GOT3 (cell line): ENCODE results near the gene C3orf22.

ENCODE experiments used
- DNase-seq: peaks from one replicate; lab custom pipeline; 2025; ENCODE audit warnings: mixed read lengths; lab: John Stamatoyannopoulos, UW

The C3orf22 gene

DNA sequence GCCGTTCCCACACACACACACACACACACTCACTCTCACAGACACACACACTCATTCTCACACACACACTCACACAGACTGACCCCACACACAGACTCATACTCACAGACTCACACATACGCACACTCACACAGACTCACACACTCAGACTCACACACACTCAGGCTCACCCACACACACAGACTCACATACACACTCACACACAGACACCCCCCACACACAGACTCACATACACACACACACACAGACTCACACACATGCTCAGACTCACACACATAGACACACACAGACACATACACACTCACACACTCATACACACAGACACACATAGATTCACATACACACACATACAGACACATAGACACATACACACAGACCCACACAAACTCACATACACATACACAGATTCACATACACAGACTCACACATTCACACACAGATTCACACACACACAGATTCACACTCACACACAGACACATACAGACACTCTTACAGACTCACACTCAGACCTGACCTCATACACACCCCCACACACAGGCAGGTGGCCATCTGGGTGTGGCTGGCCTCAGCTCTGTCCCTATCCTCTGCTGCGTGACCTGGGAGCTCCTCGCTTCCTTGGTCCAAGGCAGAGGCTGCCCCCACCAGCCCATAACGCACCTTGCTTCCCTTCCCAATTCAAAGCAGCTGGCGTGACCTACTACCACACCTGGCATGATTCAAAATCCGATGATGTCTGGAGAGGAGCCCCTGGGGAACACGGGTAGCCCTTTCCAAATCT, 1.9 kb downstream of the C3orf22 start:
- DNase-seq = no peak

DNA sequence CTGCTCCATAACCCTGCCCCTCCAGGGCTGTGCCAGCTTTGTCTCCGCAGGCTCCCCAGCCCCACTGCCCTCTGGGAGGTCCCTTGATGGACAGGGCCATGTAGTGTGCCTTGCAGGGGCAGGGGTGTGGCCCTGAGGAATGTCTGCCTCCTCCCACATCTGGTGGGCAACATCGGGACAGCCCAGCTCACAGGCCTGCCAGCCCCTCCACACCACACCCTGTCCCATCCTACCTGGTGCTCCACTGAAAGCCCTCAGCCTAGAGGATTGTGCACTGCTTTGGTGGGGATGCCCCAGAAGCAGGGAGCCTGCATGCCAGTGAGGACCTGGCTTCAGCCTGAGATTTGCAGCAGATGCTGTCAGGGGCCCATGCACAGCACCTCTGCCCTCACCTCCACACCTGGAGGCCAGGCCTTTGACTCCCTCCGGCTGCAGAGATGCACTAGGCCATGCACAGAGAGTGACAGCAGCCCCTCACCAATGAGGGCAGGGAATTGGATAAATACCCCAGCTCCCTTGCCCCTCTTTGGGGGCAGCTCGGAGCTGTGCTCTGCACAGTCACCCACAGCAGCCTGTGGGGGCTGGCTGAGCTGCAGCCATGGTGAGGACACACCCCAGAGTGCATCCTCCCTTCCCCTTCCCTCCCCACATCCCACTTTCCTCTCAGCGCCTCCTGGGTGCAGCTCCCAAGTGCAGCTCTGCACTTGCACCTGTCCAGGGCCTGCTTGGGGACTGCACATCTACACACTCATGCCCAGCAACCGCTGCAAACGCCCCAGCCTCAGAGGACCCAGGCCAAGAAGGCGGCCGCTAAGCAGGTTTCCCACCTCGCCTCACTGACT, 2.7 kb downstream of the C3orf22 start:
- no peak for DNase-seq

DNA sequence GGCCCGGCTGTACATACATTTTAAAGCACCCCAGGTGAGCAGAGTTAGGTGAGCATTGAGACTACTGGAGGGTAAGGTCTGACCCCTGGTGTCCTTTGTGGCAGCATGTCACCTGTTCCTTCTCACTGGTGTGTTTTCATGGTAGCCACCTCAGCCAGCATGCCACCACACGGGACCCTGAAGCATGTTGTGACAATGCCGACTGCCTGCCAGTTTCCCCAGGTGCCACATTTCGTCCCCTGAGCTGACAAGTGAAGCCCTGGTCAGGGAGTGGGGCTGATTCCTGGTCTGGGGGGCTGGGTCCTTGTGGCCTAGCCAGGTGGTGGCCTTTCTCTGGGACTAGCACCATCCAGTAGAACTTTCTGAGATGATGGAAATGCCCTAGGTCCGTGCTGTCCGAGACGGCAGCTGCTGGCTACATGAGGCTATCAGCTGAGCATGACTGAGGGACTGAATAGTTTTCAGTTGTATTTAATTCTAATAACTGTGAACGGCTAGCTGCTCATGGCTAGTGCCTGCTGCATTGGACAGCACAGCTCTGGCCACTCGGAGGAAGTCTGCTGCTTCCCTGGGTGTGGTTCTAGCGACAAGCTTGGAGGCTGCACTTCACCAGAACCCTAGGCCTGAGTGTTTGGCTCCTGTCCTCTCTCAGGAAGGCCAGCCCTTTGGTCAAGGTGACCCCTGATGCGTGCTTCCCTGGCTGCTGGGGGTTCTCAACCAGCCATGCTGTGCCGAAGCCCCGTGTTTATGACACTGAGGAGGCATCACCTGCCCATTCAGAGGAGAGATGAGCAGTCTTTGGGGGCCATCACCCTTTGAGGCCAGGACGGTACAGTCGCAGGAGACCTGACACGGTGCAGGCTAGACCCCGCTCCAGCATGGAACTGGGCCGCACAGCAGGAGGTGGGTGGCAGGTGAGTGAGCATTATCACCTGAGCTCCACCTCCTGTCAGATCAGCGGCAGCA, 3.9 kb downstream of the C3orf22 start:
- DNase-seq = no peak

DNA sequence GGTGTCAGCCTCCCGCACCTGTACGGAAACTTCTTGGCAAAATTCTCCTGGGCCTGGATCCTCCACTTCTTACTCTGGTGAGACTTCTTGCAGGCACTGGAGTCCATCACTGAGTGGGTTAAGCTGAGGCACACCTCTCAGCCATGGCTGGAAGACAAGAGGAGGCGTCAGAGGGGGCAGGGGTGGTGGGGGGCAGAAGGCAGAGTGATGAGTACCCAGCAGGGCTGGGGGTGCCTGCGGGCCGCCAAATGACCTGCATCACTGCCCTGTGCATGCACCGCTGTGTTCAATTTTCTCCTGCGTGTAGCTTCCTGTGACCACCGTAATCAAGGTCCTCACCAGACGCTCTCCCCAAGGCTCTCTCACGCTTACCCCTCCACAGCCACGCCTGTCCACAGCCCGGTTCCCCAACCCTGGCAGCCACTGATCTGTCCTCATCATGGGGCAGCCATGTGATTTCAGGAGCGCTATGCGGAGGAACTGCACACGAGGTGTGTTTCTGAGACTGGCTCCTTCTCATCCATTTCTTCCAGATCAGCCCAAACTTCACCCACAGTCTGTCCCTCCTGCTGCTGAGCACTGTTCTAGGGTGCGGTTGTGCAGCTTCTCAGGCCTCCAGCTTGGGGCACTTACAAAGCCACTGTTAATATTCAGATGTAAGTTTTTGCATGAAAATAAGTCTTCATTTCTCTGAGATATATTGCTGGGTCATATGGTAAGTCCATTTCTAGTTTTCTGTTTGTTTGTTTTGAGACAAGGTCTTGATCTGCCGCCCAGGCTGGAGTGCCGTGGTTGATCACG, 5.2 kb downstream of the C3orf22 start:
- no peak for DNase-seq

DNA sequence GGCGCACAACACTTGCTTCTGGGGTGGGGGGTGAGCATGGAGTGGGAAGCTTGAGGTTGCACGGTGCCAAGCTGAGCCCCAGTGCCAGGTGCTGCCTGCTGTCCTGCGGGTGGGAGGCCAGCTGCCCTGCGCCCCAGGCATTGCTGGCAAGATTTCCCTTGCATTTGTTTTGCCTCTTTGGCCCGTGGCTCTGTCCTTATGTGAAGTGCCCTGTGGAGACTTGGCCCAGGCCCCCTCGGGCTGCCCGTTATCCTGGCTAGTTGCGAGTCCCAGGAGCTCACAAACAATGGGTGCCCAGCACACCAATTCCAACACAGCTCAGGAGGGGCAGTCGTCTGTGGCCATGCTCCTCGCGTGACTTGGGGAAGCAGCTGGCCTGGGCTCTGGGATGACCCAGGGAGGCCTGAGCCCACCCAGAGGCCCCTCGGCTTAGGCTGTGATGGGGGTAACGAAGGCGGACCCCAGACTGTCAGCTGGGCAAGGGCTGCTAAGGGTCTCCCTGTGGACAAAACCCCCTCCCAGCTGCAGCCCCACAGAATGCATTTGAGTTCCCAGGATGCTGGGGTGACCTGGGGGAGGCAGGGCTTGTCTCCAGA, 5.9 kb downstream of the C3orf22 start:
- DNase-seq = no peak

DNA sequence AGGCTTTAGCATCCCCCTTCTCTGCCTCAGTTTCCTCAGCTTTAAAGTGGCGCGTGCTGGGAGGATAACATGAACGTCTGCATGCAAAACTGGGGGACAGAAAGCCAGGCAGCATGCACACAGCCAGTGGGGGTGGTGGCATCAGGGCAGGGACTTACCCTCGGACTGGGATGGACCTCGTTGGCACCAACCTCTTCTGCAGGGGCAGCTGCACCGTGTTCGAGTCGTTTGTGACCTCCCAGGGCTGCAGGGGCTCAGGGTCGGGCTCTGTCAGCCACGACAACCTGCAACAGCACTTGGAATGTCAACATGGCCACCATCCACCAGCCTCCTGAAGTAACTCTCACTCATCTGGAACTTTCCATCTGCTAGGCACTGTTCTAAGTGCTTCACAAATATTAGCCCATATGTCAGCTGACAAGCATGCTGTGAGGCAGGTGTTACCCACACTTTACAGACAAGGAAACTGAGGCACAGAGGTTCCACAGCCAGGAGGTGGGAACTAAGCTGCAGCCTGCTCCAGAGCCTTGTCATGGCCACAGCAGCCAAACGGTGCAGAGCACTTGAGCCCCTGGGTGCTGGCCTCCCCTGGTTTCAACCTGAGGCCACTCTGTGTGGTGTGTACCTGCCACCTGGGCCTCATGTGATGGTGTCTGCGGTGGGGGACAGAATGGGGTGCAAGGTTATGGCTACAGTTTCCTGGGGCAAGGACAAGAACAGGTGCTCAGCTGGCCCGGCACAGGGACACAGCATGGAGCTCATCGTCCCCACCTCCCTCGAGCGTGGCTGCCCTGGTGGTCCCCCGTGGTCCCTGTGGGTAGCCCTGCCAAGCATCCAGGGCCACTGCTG, 6.7 kb downstream of the C3orf22 start:
- DNase-seq = no peak

DNA sequence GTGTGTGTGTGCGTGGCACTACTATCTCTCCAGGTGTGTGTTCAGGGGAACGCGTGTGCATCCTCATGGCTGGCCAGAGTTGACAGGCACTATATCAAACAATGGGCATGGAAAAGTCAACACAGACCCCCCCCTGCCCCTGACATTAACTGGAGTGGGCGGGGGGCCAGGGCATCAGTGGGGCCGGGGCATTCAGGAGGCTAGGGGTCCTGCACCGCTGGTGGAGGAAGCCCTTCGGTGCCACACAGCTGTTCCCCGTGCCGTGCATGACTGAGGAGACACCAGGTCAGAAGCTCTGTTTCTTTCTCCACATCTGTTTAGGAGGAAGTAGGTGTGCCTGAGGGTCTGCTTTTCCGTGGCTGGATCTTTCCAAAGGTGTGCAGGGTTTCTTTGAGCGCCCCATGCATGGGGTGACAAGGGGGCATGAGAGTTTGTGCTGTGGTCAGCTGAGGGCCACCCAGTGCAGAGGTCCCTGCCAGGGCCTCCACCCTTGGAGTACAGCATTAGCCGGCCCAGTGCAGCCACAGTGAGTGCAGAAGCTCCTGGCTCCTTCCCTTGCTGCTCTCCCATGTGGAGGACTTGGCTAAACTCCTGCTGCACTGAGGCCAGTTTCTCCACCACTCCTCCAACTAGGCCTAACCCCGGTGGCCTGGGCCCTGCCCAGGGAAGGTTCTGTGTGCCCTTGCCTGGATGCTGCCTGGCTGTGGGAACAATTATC, 7.5 kb downstream of the C3orf22 start:
- DNase-seq = no peak

DNA sequence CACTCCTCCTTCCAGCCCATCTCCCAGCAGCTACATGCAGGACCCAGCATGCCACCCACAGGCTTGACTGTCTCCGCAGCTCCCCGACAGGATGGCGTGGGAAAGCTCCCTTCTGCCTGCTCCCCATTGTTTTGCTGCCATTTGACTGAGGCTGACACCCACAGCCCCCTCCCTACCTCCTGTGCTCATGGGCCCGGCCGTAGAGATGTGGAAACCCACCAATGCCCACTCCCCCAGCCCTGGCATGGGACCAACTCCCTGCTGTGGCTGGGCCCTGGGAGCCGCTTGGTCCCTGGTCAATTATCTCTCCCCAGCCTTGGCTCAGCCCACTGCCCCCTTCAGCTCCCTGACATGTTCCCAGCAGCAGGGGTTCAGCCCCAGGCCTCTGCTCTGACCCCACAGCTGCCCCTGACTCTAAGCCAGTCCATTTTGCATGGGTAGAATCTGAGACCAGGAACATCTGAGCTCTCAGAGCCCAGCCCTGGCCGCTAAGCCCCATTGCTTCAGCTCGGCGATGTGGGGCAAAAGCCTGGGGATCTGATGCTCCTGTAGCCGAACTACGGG, 8.2 kb downstream of the C3orf22 start:
- DNase-seq = no peak

DNA sequence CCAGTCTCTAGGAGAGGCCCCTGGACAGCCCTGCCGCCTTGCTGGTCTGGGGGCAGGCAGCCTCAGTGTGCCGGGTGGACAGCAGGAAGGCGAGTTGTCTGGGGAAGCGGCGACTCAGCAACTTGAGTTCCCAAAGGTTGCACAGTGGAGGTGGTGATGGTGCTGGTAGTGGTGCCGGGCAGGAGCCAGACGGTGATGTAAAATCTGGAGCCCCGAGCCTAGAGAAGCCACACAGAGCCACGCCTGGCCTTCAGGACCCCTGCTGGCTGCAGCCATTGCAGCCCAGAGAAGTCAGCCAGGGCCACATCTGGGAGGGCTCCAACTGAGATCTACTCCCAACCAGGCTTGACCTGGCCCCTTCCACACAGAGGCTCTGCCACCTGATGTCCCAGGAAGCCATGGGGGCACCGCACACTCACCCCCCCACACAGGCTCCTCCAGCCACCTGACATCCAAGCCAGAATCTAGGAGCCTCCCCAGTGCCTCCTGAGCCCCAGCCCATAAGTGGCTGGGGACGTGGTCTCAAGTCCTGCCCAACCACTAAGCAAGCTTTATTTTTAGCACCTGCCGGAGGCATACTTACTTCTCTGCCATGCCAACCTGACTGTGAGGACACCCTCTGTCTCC, 8.8 kb downstream of the C3orf22 start:
- DNase-seq = no peak

DNA sequence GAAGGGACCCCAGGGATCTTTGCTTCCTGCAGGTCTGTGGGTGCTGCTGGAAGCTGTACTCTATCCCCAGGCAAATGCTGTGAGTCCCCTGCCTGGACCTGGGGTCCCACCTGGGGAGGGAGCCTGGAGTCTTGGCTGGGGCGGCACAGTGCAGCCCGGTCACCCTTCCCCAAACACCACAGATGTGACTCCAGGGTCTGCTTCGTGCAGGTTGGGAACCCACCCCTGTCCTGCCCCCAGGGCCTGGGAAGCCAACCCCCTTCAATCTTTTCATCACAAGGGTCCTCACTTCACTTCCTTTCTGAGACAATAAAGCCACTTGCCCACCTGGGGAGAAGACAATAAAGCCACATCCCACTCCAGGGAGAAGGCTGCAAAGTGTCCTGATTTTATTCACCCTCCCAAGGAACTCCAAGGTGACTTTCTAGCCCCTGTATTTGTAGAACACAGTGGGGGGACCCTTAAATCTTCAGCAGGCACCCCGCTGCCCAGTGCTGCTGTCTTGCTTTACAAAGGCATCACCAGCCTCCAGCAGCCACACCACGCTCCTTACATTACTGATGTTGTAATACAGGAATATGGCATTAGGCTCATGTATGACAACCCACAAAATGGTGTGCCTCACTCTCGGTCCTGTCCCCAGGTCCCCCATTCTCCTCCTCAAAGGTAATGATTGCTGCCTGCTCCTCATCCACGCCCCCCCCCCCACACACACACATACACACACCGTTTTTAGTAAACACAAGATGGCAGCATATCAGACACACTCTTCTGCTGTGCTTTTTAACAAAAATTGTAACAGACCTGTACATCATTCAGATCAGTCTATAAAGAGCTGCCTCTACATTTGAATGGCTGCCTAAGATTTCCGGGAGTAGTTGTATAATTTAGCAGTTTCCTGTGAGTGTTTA, 9.9 kb downstream of the C3orf22 start:
- no peak for DNase-seq

DNA sequence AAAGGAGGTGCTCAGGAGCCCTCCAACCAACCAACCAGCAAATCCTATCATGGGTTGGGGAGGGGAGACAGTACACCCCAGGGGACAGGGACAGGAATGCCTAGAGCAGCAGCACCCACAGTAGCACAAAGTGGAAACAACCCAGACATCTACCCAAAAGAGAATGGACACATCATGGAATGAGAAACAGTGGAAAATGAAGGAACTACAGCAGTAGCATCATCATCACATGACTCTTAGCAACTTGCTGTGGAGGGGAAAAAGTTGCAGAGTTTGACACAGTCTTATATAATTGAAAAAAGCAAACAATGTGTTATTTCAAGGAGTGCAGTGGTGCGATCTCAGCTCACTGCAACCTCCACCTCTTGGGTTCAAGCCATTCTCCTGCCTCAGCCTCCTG, 11.0 kb downstream of the C3orf22 start:
- DNase-seq = no peak

DNA sequence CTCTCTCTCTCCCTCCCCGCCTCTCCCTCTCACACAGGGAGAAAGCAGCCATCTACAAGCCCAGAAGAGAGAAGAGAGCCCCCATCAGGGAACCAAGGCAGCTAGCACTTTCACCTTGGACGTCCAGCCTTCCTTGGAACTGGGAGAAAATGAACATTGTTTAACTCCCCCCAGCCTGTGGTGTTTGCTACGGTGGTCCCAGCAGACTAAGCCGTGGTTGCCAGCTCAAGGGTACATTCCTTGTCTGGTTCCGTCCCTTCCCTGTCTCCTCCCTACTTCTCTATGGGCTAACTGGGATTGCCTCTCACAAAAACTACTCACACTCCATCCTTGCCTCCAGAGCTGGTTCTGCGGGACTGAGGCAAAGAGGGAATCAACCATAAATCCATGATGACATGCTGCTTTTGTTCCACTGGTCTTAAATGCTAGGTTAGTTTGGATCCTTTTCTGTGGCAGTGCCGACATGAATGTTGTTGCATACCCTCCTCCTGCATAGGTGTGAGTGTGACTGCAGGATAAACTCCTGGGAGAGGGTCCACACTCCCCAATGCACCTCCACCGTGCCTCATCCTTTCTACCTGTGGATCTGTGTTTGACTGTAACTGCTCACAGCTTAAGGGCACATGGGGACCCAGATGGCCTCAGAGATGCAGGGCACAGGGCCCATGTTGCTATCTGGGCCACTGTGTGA, 12.0 kb downstream of the C3orf22 start:
- DNase-seq = no peak

DNA sequence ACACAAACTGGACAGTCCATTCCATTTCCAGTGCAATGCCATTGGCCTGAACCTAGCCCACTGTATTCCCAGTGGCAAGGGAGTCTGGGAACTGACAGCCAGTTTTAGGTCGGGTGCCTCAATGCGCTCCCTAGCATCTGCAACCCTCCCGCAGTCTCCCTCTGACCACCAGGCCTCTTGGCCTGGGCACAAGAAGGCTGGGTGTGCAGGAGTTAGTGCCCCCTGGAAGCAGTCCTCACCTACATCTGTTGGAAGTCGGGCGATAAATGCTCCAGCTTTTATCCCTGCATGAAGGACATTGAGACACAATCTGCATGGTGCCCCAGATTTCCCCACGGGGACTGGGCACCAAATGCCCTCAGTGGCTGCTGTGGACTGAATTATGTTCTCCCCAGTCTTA, 12.7 kb downstream of the C3orf22 start:
- DNase-seq = no peak

DNA sequence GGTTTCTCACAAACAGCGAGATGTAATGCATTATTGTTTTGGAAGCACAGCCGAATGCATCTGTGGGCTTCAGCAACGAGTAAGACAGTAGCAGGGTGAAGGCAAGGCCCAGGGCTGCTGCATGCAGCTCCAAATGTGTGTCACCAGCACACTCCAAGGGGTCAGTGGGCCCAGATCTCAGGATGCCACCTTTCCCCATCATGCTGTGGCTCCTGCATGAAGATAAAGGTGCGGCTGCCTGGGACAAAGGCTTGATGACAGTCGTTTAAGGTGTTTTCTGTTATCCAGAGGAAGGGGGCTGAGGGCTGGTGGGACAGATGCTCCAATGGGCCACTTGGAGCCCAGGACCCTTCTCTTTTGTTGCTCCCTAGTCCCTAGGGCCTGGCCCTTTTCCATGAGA, 13.2 kb downstream of the C3orf22 start:
- DNase-seq = no peak

DNA sequence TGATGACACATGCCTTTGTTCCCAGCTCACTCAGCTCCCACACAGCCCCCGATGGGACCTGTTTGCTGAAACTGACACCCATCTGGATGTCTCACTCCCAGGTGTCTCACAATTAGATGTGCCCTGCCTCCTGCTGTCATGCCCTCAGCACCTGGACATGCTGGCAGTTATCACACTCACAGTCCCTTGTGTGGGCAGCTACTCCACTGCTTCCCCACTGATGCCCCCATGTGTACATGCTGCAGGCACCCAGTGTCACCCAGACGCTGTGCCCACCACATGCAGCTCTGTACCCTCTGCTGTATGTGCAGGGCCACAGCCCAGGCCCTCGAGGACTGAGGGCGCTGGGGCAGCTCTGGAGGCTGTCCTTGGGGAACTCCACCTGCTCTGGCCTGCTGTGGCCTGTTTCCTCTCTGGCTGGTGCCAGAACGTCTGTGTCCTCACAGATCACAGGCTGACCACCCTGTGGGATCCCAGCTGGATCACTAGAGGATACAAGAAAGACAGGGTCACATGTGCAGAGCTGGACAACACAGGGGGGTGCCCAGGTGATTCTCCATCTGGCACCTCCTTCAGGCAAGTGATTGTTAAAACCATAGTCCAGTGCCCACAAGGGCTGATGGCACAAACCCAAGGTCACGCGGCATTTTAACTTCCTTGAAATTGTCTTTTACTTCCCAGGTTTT, 14.0 kb downstream of the C3orf22 start:
- DNase-seq = no peak

DNA sequence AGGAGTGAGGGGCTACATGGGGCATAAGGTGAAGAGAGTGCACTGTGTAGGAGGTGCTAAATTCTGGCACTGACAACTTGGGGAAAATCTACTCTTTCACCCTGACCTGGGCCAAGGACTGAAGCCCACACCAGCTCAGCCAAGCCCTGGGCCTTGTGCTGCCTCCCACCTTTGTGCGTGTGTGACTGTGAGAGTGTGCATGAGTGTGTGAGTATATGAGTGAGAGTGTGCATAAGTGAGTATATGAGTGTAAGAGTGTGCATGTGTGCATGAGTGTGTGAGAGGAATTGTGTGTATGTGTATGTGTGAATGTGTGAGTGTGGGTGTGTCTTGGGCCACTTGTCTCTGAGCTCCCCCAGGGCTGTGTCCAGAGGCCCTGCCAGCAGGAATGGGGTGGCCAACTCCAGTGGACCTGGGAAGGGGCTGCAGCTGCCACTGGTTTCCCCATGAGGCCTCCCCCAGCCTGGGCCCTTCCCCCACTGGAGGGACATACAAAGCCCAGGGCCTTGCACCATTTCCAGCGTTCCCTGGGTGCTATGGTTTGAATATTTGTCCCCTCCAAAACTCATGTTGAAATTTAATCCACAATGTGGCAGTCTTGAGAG, 15.2 kb downstream of the C3orf22 start:
- DNase-seq = no peak
